ENCODE data around the gene CUX1. TPM values are rescaled to one million over a fixed set of nuclear protein-coding genes. Genes with fewer than 3 reads are reported as not detected.

CUX1 gene
- total RNA-seq, 1 donor from 2014 or later = 40.5 TPM

GRCh38 chr7:101903515-101903868, 86.1 kb downstream of the CUX1 start:
- Histone ChIP-seq H3K27me3 (ENCODE audit: control insufficient read depth, insufficient read depth, low read length) (no peaks in the 10 kb centered on the region), H3K4me3 (ENCODE audit: low read depth, low read length) (no peak overlapping the region), H3K36me3 (ENCODE audit: control insufficient read depth, insufficient read depth, low read length) (no peaks in the 10 kb centered on the region)
- no peak for TF ChIP-seq CTCF (IDR thresholded peaks at IDR 0.05; ENCODE audit: insufficient read depth, low read length, severe bottlenecking)
- no peak for FAIRE-seq
- DNase-seq (ENCODE audit: low read depth) = no peak

DNA sequence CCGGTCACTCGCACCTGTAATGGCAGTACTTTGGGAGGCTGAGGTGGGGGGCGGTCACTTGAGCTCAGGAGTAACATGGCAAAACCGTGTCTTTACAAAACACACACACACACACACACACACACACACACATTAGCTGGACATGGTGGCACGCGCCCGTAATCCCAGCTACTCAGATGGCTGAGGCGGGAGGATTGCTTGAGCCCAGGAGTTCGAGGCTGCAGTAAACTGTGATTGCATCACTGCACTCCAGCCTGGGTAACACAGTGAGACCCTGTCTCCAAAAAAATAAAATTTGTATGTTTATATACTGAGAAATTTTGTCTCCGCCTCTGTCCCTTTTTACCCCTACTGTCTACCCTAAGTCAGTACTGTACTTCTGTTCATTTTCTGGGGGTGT, 86.6 kb downstream of the CUX1 start:
- DNase-seq (ENCODE audit: low read depth) (no peak), FAIRE-seq (no peak)
- H3K4me3 ChIP-seq (ENCODE audit: low read depth, low read length) = no peak overlapping the region
- no peaks in the 10 kb centered on the region for H3K27me3 ChIP-seq (ENCODE audit: control insufficient read depth, insufficient read depth, low read length)
- H3K36me3 ChIP-seq (ENCODE audit: control insufficient read depth, insufficient read depth, low read length) = no peaks in the 10 kb centered on the region
- TF ChIP-seq CTCF (IDR thresholded peaks at IDR 0.05; ENCODE audit: insufficient read depth, low read length, severe bottlenecking) = no peak

GRCh38 chr7:101905203-101905865, 87.9 kb downstream of the CUX1 start:
- H3K4me3 ChIP-seq (ENCODE audit: low read depth, low read length) = no peak overlapping the region
- no peaks in the 10 kb centered on the region for H3K27me3 ChIP-seq (ENCODE audit: control insufficient read depth, insufficient read depth, low read length)
- TF ChIP-seq CTCF (IDR thresholded peaks at IDR 0.05; ENCODE audit: insufficient read depth, low read length, severe bottlenecking) = no peak
- no peaks in the 10 kb centered on the region for H3K36me3 ChIP-seq (ENCODE audit: control insufficient read depth, insufficient read depth, low read length)
- FAIRE-seq (no peak), DNase-seq (ENCODE audit: low read depth) (no peak)

GRCh38 chr7:101906291-101907240, 89.1 kb downstream of the CUX1 start:
- no peak for TF ChIP-seq CTCF (IDR thresholded peaks at IDR 0.05; ENCODE audit: insufficient read depth, low read length, severe bottlenecking)
- no peak for DNase-seq (ENCODE audit: low read depth)
- H3K27me3 ChIP-seq (ENCODE audit: control insufficient read depth, insufficient read depth, low read length) = no peaks in the 10 kb centered on the region
- H3K36me3 ChIP-seq (ENCODE audit: control insufficient read depth, insufficient read depth, low read length) = no peaks in the 10 kb centered on the region
- no peak overlapping the region for H3K4me3 ChIP-seq (ENCODE audit: low read depth, low read length)
- FAIRE-seq = no peak

GRCh38 chr7:101910991-101911799, 93.8 kb downstream of the CUX1 start:
- DNase-seq (ENCODE audit: low read depth) (no peak), FAIRE-seq (no peak)
- H3K27me3 ChIP-seq (ENCODE audit: control insufficient read depth, insufficient read depth, low read length) = no peaks in the 10 kb centered on the region
- no peak overlapping the region for H3K4me3 ChIP-seq (ENCODE audit: low read depth, low read length)
- peaks cover 3% of the 10 kb centered on the region for H3K36me3 ChIP-seq (ENCODE audit: control insufficient read depth, insufficient read depth, low read length)
- TF ChIP-seq CTCF (IDR thresholded peaks at IDR 0.05; ENCODE audit: insufficient read depth, low read length, severe bottlenecking) = no peak
